ENCODE results near the gene LPO.

LPO gene

GRCh38 chr17:58294034-58294433 is 55.6 kb downstream of the LPO start:
- Histone ChIP-seq H3K36me3 (ENCODE audit: control insufficient read depth, insufficient read depth, low read length) (no peaks in the 10 kb centered on the region), H3K9me3 (ENCODE audit: control insufficient read depth, insufficient read depth, low read depth, low read length) (no peaks in the 10 kb centered on the region), H3K4me1 (ENCODE audit: control insufficient read depth, insufficient read depth, low read length) (no peaks in the 10 kb centered on the region), H3K9ac (ENCODE audit: low read length) (no peak overlapping the region), H3K4me3 (ENCODE audit: low read depth, low read length) (no peak overlapping the region), H3K27ac (ENCODE audit: low read depth, low read length) (no peak overlapping the region), H3K27me3 (ENCODE audit: control insufficient read depth, insufficient read depth, low read length) (no peaks in the 10 kb centered on the region)

GRCh38 chr17:58300336-58300735 is 62.0 kb downstream of the LPO start:
- no peaks in the 10 kb centered on the region for H3K36me3 ChIP-seq (ENCODE audit: control insufficient read depth, insufficient read depth, low read length)
- no peak overlapping the region for H3K27ac ChIP-seq (ENCODE audit: low read depth, low read length)
- no peak overlapping the region for H3K4me3 ChIP-seq (ENCODE audit: low read depth, low read length)
- H3K9me3 ChIP-seq (ENCODE audit: control insufficient read depth, insufficient read depth, low read depth, low read length): no peaks in the 10 kb centered on the region
- peaks cover 14% of the 10 kb centered on the region for H3K4me1 ChIP-seq (ENCODE audit: control insufficient read depth, insufficient read depth, low read length)
- H3K9ac ChIP-seq (ENCODE audit: low read length): no peak overlapping the region
- no peaks in the 10 kb centered on the region for H3K27me3 ChIP-seq (ENCODE audit: control insufficient read depth, insufficient read depth, low read length)

GRCh38 chr17:58301504-58302150 is 63.2 kb downstream of the LPO start:
- Histone ChIP-seq H3K4me3 (ENCODE audit: low read depth, low read length) (no peak overlapping the region), H3K9me3 (ENCODE audit: control insufficient read depth, insufficient read depth, low read depth, low read length) (no peaks in the 10 kb centered on the region), H3K9ac (ENCODE audit: low read length) (no peak overlapping the region), H3K4me1 (ENCODE audit: control insufficient read depth, insufficient read depth, low read length) (peaks cover 14% of the 10 kb centered on the region), H3K27me3 (ENCODE audit: control insufficient read depth, insufficient read depth, low read length) (no peaks in the 10 kb centered on the region), H3K36me3 (ENCODE audit: control insufficient read depth, insufficient read depth, low read length) (no peaks in the 10 kb centered on the region), H3K27ac (ENCODE audit: low read depth, low read length) (no peak overlapping the region)

GRCh38 chr17:58302171-58302918 is 64.0 kb downstream of the LPO start:
- Histone ChIP-seq H3K9ac (ENCODE audit: low read length) (no peak overlapping the region), H3K4me1 (ENCODE audit: control insufficient read depth, insufficient read depth, low read length) (peaks cover 14% of the 10 kb centered on the region), H3K4me3 (ENCODE audit: low read depth, low read length) (no peak overlapping the region), H3K9me3 (ENCODE audit: control insufficient read depth, insufficient read depth, low read depth, low read length) (no peaks in the 10 kb centered on the region), H3K36me3 (ENCODE audit: control insufficient read depth, insufficient read depth, low read length) (no peaks in the 10 kb centered on the region), H3K27ac (ENCODE audit: low read depth, low read length) (no peak overlapping the region), H3K27me3 (ENCODE audit: control insufficient read depth, insufficient read depth, low read length) (no peaks in the 10 kb centered on the region)

- H3K4me3 ChIP-seq (ENCODE audit: low read depth, low read length): no peak overlapping the region
- no peaks in the 10 kb centered on the region for H3K36me3 ChIP-seq (ENCODE audit: control insufficient read depth, insufficient read depth, low read length)
- no peaks in the 10 kb centered on the region for H3K27me3 ChIP-seq (ENCODE audit: control insufficient read depth, insufficient read depth, low read length)
- no peak overlapping the region for H3K9ac ChIP-seq (ENCODE audit: low read length)
- H3K9me3 ChIP-seq (ENCODE audit: control insufficient read depth, insufficient read depth, low read depth, low read length): no peaks in the 10 kb centered on the region
- H3K27ac ChIP-seq (ENCODE audit: low read depth, low read length): no peak overlapping the region
- peaks cover 15% of the 10 kb centered on the region for H3K4me1 ChIP-seq (ENCODE audit: control insufficient read depth, insufficient read depth, low read length)
Observed at GRCh38 chr17:58302919-58303585, 64.7 kb downstream of the LPO start.

- H3K4me1 ChIP-seq (ENCODE audit: control insufficient read depth, insufficient read depth, low read length): peaks cover 16% of the 10 kb centered on the region
- H3K4me3 ChIP-seq (ENCODE audit: low read depth, low read length): no peak overlapping the region
- H3K9ac ChIP-seq (ENCODE audit: low read length): no peak overlapping the region
- H3K36me3 ChIP-seq (ENCODE audit: control insufficient read depth, insufficient read depth, low read length): no peaks in the 10 kb centered on the region
- no peak overlapping the region for H3K27ac ChIP-seq (ENCODE audit: low read depth, low read length)
- H3K27me3 ChIP-seq (ENCODE audit: control insufficient read depth, insufficient read depth, low read length): no peaks in the 10 kb centered on the region
- H3K9me3 ChIP-seq (ENCODE audit: control insufficient read depth, insufficient read depth, low read depth, low read length): no peaks in the 10 kb centered on the region
Observed at GRCh38 chr17:58303971-58304749, 65.8 kb downstream of the LPO start.

- Histone ChIP-seq H3K9ac (ENCODE audit: low read length) (no peak overlapping the region), H3K4me3 (ENCODE audit: low read depth, low read length) (no peak overlapping the region), H3K9me3 (ENCODE audit: control insufficient read depth, insufficient read depth, low read depth, low read length) (no peaks in the 10 kb centered on the region), H3K27me3 (ENCODE audit: control insufficient read depth, insufficient read depth, low read length) (no peaks in the 10 kb centered on the region), H3K4me1 (ENCODE audit: control insufficient read depth, insufficient read depth, low read length) (peaks cover 16% of the 10 kb centered on the region), H3K36me3 (ENCODE audit: control insufficient read depth, insufficient read depth, low read length) (no peaks in the 10 kb centered on the region), H3K27ac (ENCODE audit: low read depth, low read length) (no peak overlapping the region)
Observed at GRCh38 chr17:58304750-58305486, 66.5 kb downstream of the LPO start.

GRCh38 chr17:58305626-58306025 is 67.2 kb downstream of the LPO start:
- Histone ChIP-seq H3K4me1 (ENCODE audit: control insufficient read depth, insufficient read depth, low read length) (peaks cover 16% of the 10 kb centered on the region), H3K9me3 (ENCODE audit: control insufficient read depth, insufficient read depth, low read depth, low read length) (no peaks in the 10 kb centered on the region), H3K27me3 (ENCODE audit: control insufficient read depth, insufficient read depth, low read length) (no peaks in the 10 kb centered on the region), H3K36me3 (ENCODE audit: control insufficient read depth, insufficient read depth, low read length) (no peaks in the 10 kb centered on the region), H3K4me3 (ENCODE audit: low read depth, low read length) (no peak overlapping the region), H3K9ac (ENCODE audit: low read length) (no peak overlapping the region), H3K27ac (ENCODE audit: low read depth, low read length) (no peak overlapping the region)

- no peaks in the 10 kb centered on the region for H3K9me3 ChIP-seq (ENCODE audit: control insufficient read depth, insufficient read depth, low read depth, low read length)
- no peaks in the 10 kb centered on the region for H3K36me3 ChIP-seq (ENCODE audit: control insufficient read depth, insufficient read depth, low read length)
- no peak overlapping the region for H3K27ac ChIP-seq (ENCODE audit: low read depth, low read length)
- H3K9ac ChIP-seq (ENCODE audit: low read length): no peak overlapping the region
- H3K4me3 ChIP-seq (ENCODE audit: low read depth, low read length): no peak overlapping the region
- H3K27me3 ChIP-seq (ENCODE audit: control insufficient read depth, insufficient read depth, low read length): no peaks in the 10 kb centered on the region
- H3K4me1 ChIP-seq (ENCODE audit: control insufficient read depth, insufficient read depth, low read length): peaks cover 16% of the 10 kb centered on the region
Observed at GRCh38 chr17:58306131-58306951, 68.0 kb downstream of the LPO start.
